ENCODE measurements around the gene CACNB4.
"Not testable (repeated sequence)": the region's sequence is repeated elsewhere in the genome, so short reads cannot be mapped to it uniquely, and the experiment has no call there.

CACNB4 gene

DNA sequence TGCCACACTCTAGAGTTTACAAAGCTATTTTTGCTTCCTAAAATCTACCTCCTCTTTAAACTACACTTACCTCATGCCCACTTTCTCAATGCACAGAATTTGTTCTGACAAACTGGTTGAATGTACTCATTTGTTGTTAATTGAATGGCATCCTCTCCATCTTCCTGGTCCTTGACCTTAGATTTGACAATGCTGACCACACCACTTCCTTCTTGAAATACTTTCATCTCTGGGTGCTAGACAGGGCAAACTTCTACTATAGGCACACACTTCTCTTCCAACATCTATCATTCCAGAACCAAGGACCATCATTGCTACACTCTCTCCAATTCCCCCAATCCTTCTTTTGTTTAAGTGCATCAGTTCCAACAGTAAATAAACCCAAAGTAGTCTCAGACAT lies 292.9 kb downstream of the CACNB4 start:
- DNase-seq: no peak

DNA sequence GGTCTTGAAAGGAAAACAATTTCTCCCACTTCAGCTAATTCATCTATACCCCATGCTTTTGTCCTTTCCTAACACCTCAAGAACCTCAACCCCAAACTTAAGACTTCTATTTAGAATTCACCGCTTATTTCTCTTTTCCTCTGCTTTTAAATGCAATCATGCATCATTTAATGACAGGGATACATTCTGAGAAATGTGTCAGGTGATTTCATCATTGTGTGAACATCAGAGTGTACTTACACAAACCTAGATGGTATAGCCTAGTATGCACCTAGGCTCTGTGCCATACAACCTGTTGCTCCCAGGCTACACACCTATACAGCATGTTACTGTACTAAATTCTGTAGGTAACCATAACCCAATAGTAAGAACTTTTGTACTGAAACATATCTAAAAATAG lies 293.5 kb downstream of the CACNB4 start:
- DNase-seq: no peak

DNA sequence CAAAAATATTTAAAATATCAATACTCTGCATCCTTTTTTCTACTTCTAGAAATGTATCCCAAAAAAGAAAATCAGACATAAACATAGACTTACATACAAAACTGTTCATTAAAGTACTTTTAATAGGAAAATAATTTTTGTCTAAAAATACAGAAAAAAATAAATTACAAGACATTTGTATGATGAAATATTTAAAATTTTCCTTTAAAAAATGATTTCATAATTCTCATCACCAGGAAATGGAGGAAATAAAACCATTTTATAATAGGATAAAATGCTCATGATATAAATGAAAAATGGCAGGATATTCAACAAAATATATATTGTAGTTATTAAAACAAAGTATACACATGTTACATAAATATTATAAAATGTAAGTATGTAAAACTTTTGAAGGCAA lies 295.0 kb downstream of the CACNB4 start:
- DNase-seq: no peak

DNA sequence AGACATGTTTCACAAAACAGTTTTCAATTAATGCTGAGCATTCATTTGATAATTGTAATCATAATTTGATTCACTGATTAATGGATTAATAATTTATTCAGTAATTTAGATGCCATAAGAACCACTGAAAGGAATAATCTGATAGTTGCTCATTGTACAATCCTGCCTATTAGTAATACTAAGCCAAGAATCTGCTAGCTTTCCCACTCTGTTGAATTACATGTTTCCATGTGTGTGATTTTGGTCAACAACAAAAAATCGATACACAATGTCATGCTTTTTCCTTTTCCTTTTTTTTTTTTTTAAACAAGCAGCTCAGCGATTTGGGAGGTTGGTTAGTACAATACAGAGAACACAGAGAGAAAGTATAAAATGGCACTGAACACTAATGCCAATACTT lies 296.5 kb downstream of the CACNB4 start:
- DNase-seq: no peak

GRCh38 chr2:151799886-151800292 lies 299.0 kb downstream of the CACNB4 start:
- DNase-seq: no peak

DNA sequence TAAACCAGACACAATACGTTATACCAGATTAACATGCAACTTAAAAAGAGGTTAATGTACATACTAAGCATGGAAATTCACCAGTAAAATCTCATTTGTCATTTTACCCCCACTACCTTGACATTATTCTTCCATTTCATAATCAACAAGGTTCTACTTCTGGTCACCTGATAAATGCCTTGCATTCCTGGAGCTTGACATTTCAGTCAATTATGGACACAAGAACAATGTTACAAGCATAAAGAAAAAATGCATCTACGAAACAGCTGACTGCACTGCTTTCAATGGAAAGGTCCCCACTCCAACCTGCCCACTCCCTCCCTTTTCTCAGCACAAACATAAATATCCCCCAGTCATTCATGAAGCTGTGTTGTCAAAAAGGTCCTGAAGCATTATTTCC lies 302.1 kb downstream of the CACNB4 start:
- DNase-seq: no peak

- no peak for DNase-seq
These were observed 303.1 kb downstream of the CACNB4 start for GRCh38 chr2:151795646-151796240.

DNA sequence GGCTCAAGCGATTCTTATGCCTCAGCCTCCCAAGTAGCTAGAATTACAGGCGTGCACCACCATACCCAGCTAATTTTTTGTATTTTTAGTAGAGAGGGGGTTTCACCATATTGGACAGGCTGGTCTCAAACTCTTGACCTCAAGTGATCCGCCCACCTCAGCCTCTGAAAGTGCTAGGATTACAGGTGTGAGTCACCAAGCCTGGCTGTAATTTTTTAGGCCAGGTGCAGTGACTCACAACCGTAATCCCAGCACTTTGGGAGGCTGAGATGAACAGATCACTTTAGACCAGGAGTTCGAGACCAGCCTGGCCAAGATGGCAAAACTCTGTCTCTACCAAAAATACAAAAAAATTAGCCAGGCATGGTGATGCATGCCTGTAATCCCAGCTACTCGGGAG lies 304.4 kb downstream of the CACNB4 start:
- not testable (repeated sequence) for DNase-seq

- DNase-seq: no peak
These were observed 305.7 kb downstream of the CACNB4 start for GRCh38 chr2:151793123-151793522.

DNA sequence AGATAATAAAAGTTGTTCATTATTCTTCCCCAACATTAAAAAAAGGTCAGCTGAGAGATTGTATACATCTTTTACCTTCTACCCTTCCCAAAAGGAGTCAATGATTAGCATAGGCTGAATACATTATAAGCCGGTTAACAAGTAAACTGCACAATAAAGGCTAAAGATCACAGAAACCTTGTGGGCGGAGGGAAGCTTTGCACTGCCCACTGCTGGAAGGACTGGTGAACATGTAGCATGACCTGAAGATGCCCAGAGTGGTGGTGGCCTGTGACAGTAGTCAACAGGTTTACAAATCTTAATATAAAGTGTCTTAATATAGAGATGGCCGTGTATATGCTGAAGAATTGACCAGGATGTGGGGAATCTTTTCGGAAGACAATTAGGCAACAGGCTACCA lies 306.3 kb downstream of the CACNB4 start:
- DNase-seq: no peak

DNA sequence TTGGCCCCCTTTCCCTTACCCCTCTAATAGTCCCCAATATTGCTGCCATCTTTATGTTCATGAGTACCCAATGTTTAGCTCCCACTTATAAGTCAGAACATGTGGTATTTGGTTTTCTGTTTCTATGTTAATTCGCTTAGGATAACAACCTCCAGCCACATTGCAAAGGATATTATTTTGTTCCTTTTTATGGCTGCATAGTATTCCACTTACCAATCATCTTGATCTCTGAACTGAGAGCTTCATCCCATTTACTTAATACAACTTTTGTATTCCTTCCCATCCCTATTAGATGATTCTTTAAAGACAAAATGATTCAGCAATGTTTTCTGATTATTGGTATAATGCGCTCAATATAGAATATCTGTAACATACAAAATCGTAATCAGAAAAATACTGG lies 307.3 kb downstream of the CACNB4 start:
- no peak for DNase-seq

DNA sequence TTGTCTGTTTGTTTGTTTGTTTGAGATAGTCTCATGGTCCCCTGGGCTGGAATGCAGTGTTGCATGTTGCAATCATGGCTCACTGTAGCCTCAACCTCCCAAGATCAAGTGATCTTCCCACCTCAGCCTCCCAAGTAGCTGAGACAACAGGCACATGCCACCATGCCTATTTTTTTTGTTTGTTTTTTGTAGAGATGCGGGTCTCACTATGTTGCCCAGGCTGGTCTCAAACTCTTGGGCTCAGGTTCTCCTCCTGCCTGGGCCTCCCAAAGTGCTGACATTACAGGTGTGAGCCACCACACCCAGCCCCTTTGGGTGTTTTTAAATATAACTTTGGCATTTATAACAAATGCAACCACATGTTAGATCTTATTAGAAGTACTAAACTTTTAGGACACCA lies 308.2 kb downstream of the CACNB4 start:
- DNase-seq: no peak

DNA sequence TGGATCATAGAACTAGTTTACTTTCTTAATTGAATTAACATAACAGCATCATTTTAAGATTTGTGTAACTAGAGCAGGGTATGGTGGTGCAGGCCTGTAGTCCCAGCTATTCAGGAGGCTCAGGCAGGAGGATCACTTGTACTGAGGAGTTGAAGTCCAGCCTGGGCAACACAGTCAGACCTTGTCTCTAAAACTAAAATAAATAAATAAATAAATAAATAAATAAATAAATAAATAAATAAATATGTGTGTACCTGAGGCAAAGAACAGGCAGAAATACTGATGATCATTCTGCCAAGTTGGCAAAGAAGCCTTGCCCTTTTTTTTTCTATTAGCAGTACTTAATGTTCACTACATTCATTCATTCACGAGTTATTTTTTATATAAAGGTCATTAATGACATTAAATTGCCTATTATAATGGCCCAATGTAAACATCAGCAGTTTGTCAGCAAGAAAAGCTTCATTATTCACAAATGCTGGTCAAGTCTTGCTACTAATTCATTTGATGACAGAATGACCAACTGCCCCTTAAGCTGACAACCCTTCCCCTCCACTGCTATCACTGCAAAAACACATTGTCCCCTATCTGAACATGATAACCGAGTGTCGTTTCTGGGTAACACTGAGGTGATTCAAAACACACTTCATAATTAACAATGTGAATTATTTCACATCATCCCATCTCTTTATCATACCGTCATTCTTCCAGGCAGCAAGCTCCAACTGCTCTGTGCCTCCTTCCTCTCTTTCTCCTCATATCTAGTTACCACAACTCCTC lies 309.6 kb downstream of the CACNB4 start:
- no peak for DNase-seq

GRCh38 chr2:151786483-151786882 lies 312.4 kb downstream of the CACNB4 start:
- no peak for DNase-seq

GRCh38 chr2:151786077-151786476 lies 312.8 kb downstream of the CACNB4 start:
- DNase-seq: no peak

DNA sequence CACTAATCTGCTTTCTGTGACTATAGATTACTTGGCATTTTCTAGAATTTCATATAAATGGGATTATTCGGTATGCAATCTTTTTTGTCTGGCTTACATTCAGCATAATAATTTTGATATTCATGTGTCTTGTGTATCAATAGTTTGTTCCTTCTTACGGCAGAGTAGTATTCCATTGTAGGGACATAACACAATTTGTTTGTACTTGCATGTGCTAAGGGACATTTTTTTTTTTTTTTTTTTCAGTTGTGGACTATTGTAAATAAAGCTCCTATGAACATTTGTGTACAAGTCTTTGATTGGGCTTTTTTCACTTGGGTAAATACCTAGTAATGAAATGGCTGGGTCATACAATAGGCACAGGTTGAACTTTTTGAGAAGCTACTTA lies 315.7 kb downstream of the CACNB4 start:
- DNase-seq: no peak
